ENCODE measurements around the gene GSTM3. TPM values are rescaled to one million over a fixed set of nuclear protein-coding genes. Genes with fewer than 3 reads are reported as not detected.

GSTM3 gene
- total and polyA plus RNA-seq, 2 of the 13 experiments (the other 11 are each of a cell fraction or from before 2014, with no cell fraction given): 127 to 142 TPM

GRCh38 chr1:109763646-109764415 is 23.0 kb upstream of the GSTM3 start, which contains the start of gene EPS8L3 (continued):
- TF ChIP-seq, protein P1, sequence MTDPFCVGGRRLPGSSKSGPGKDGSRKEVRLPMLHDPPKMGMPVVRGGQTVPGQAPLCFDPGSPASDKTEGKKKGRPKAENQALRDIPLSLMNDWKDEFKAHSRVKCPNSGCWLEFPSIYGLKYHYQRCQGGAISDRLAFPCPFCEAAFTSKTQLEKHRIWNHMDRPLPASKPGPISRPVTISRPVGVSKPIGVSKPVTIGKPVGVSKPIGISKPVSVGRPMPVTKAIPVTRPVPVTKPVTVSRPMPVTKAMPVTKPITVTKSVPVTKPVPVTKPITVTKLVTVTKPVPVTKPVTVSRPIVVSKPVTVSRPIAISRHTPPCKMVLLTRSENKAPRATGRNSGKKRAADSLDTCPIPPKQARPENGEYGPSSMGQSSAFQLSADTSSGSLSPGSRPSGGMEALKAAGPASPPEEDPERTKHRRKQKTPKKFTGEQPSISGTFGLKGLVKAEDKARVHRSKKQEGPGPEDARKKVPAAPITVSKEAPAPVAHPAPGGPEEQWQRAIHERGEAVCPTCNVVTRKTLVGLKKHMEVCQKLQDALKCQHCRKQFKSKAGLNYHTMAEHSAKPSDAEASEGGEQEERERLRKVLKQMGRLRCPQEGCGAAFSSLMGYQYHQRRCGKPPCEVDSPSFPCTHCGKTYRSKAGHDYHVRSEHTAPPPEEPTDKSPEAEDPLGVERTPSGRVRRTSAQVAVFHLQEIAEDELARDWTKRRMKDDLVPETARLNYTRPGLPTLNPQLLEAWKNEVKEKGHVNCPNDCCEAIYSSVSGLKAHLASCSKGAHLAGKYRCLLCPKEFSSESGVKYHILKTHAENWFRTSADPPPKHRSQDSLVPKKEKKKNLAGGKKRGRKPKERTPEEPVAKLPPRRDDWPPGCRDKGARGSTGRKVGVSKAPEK (CRISPR knock-in tag; IDR thresholded peaks at IDR 0.05; ENCODE audit: borderline replicate concordance): no peak; the same call in 1 of the 2 replicates
- TF ChIP-seq KAT8 (CRISPR knock-in tag; IDR thresholded peaks at IDR 0.05) (peak; percentile 80), ZNF7 (CRISPR knock-in tag; IDR thresholded peaks at IDR 0.05) (no peak), TEAD3 (CRISPR knock-in tag; optimal IDR thresholded peaks at IDR 0.05; ENCODE audit: borderline replicate concordance) (peak; percentile 61), KLF11 (CRISPR knock-in tag; IDR thresholded peaks at IDR 0.05) (peak; percentile 72; the same call in 1 of the 2 replicates), RFX3 (CRISPR knock-in tag; IDR thresholded peaks at IDR 0.05) (no peak), SP140L (CRISPR knock-in tag; IDR thresholded peaks at IDR 0.05; ENCODE audit: borderline replicate concordance) (no peak), CBX5 (CRISPR knock-in tag; IDR thresholded peaks at IDR 0.05; ENCODE audit: borderline replicate concordance) (peak; percentile 39; the same call in 1 of the 2 replicates), KLF15 (CRISPR knock-in tag; IDR thresholded peaks at IDR 0.05; ENCODE audit: borderline replicate concordance) (no peak), TRAFD1 (CRISPR knock-in tag; IDR thresholded peaks at IDR 0.05; ENCODE audit: borderline replicate concordance) (peak; percentile 51; the same call in 1 of the 2 replicates), SKIL (CRISPR knock-in tag; IDR thresholded peaks at IDR 0.05; ENCODE audit: borderline replicate concordance) (no peak), ZNF496 (CRISPR knock-in tag; IDR thresholded peaks at IDR 0.05; ENCODE audit: insufficient replicate concordance) (no peak)
- TF ChIP-seq, protein P2, sequence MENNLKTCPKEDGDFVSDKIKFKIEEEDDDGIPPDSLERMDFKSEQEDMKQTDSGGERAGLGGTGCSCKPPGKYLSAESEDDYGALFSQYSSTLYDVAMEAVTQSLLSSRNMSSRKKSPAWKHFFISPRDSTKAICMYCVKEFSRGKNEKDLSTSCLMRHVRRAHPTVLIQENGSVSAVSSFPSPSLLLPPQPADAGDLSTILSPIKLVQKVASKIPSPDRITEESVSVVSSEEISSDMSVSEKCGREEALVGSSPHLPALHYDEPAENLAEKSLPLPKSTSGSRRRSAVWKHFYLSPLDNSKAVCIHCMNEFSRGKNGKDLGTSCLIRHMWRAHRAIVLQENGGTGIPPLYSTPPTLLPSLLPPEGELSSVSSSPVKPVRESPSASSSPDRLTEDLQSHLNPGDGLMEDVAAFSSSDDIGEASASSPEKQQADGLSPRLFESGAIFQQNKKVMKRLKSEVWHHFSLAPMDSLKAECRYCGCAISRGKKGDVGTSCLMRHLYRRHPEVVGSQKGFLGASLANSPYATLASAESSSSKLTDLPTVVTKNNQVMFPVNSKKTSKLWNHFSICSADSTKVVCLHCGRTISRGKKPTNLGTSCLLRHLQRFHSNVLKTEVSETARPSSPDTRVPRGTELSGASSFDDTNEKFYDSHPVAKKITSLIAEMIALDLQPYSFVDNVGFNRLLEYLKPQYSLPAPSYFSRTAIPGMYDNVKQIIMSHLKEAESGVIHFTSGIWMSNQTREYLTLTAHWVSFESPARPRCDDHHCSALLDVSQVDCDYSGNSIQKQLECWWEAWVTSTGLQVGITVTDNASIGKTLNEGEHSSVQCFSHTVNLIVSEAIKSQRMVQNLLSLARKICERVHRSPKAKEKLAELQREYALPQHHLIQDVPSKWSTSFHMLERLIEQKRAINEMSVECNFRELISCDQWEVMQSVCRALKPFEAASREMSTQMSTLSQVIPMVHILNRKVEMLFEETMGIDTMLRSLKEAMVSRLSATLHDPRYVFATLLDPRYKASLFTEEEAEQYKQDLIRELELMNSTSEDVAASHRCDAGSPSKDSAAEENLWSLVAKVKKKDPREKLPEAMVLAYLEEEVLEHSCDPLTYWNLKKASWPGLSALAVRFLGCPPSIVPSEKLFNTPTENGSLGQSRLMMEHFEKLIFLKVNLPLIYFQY (CRISPR knock-in tag; IDR thresholded peaks at IDR 0.05; ENCODE audit: borderline replicate concordance): peak; percentile 73; the same call in 1 of the 2 replicates
- TF ChIP-seq, protein P3, sequence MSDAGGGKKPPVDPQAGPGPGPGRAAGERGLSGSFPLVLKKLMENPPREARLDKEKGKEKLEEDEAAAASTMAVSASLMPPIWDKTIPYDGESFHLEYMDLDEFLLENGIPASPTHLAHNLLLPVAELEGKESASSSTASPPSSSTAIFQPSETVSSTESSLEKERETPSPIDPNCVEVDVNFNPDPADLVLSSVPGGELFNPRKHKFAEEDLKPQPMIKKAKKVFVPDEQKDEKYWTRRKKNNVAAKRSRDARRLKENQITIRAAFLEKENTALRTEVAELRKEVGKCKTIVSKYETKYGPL (CRISPR knock-in tag; IDR thresholded peaks at IDR 0.05): no peak
- TF ChIP-seq, protein P4, sequence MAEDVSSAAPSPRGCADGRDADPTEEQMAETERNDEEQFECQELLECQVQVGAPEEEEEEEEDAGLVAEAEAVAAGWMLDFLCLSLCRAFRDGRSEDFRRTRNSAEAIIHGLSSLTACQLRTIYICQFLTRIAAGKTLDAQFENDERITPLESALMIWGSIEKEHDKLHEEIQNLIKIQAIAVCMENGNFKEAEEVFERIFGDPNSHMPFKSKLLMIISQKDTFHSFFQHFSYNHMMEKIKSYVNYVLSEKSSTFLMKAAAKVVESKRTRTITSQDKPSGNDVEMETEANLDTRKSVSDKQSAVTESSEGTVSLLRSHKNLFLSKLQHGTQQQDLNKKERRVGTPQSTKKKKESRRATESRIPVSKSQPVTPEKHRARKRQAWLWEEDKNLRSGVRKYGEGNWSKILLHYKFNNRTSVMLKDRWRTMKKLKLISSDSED (CRISPR knock-in tag; IDR thresholded peaks at IDR 0.05): no peak

All from HepG2 (cell line).